Mucosa of descending colon (tissue), 3 donors: ENCODE data around the gene TRNP1. TPM values are rescaled to one million over a fixed set of nuclear protein-coding genes. Genes with fewer than 3 reads are reported as not detected.

Experiments used
- ATAC-seq: fragments of 200-7000 bp; cut with Tn5 transposase; one replicate; pipeline ENCODE4 v1.9.1; 2020; ENCODE audit warnings: mild to moderate bottlenecking, moderate library complexity
- DNase-seq, 3 donors: peaks; one replicate each; pipeline ENCODE4 v3.0.0-alpha.2; 2020
- H3K36me3 ChIP-seq: fragments of 200-600 bp; one replicate; pipeline ENCODE4 v1.8.0; 2021; ENCODE audit warnings: low read depth, mild to moderate bottlenecking
- H3K4me1 ChIP-seq: fragments of 200-600 bp; one replicate; pipeline ENCODE4 v1.8.0; 2021; ENCODE audit warnings: low read depth, mild to moderate bottlenecking
- H3K4me3 ChIP-seq: fragments of 200-600 bp; one replicate; pipeline ENCODE4 v1.8.0; 2021; ENCODE audit warnings: mild to moderate bottlenecking
- H3K9me3 ChIP-seq: fragments of 200-600 bp; one replicate; pipeline ENCODE4 v1.8.0; 2021; ENCODE audit warnings: mild to moderate bottlenecking
- CTCF ChIP-seq: fragments of 200-600 bp; IDR thresholded peaks from one replicate; pipeline ENCODE4 v1.8.0; 2022; ENCODE audit warnings: antibody characterized with exemption, mild to moderate bottlenecking
- intact Hi-C, 2 donors: fragments of 100-400 bp; cut with DNase I in 1 of 2; cut with micrococcal nuclease in 1 of 2; formaldehyde crosslinking; loops; one replicate each; pipeline versions ENCODE4 v1.11.0 to v1.11.1; 2022; cut with DNase I, micrococcal nuclease
- total RNA-seq, 3 donors: library from RNA; stranded (reverse); fragmentation: NEBNext Ultra II Directional in 2 of 3; extraction: Animal tissue kit (Norgen Biotek cat#: 25700) in 2 of 3; gene quantifications; one replicate each; pipeline versions ENCODE4 v1.2.1 to v1.2.4, GENCODE V29; 2021 to 2023
- donor health status: DM: no; HTN: no; CAD: no; lungs with moderate emphysema.
- donor health status: DM: no; HTN: no; CAD: no.
- donor health status: DM: no; HTN: yes; CAD: no.

Gene TRNP1
- total RNA-seq, 3 donors from 2014 or later: 1.0 to 16.8 (median 3.0) TPM

GRCh38 chr1:26994787-26995517, 1.5 kb downstream of the TRNP1 start:
- H3K9me3 ChIP-seq: no peaks in the 10 kb centered on the region
- no peak for DNase-seq
- peaks cover 15% of the 10 kb centered on the region for H3K4me1 ChIP-seq
- no peak for ATAC-seq
- no peaks in the 10 kb centered on the region for H3K36me3 ChIP-seq
- no peak overlapping the region for H3K4me3 ChIP-seq
- intact Hi-C loops: loop anchor here (10.0 kb wide), 2 partner anchors 50 to 100 kb away; no protein-coding TSS in a partner anchor
- no peak for TF ChIP-seq CTCF

- H3K36me3 ChIP-seq: no peaks in the 10 kb centered on the region
- H3K9me3 ChIP-seq: no peaks in the 10 kb centered on the region
- no peak for ATAC-seq
- peaks cover 15% of the 10 kb centered on the region for H3K4me1 ChIP-seq
- no peak for DNase-seq
- intact Hi-C loops: loop anchor here (10.0 kb wide), 2 partner anchors 49 to 99 kb away; no protein-coding TSS in a partner anchor
- TF ChIP-seq CTCF: no peak
- H3K4me3 ChIP-seq: no peak overlapping the region
Measured at GRCh38 chr1:26996024-26996423, 2.5 kb downstream of the TRNP1 start.

GRCh38 chr1:26996665-26997064, 3.2 kb downstream of the TRNP1 start:
- TF ChIP-seq CTCF: no peak
- H3K4me3 ChIP-seq: no peak overlapping the region
- H3K36me3 ChIP-seq: no peaks in the 10 kb centered on the region
- intact Hi-C loops: loop anchor here (10.0 kb wide), 2 partner anchors 48 to 98 kb away; no protein-coding TSS in a partner anchor
- H3K9me3 ChIP-seq: no peaks in the 10 kb centered on the region
- ATAC-seq (no peak), DNase-seq (no peak)
- peaks cover 15% of the 10 kb centered on the region for H3K4me1 ChIP-seq

- Histone ChIP-seq H3K9me3 (no peaks in the 10 kb centered on the region), H3K4me3 (no peak overlapping the region), H3K36me3 (no peaks in the 10 kb centered on the region), H3K4me1 (peaks cover 8% of the 10 kb centered on the region)
- no peak for TF ChIP-seq CTCF
- intact Hi-C loops: loop anchor here (10.0 kb wide), 2 partner anchors 46 to 96 kb away; no protein-coding TSS in a partner anchor
- no peak for DNase-seq
- no peak for ATAC-seq
Measured at GRCh38 chr1:26998429-26999300, 5.2 kb downstream of the TRNP1 start.

- Histone ChIP-seq H3K9me3 (no peaks in the 10 kb centered on the region), H3K4me1 (peaks cover 6% of the 10 kb centered on the region), H3K36me3 (no peaks in the 10 kb centered on the region), H3K4me3 (no peak overlapping the region)
- ATAC-seq (peak; percentile 32), DNase-seq (no peak)
- intact Hi-C loops: loop anchor here (10.0 kb wide), 2 partner anchors 45 to 95 kb away; no protein-coding TSS in a partner anchor
- TF ChIP-seq CTCF: no peak
Measured at GRCh38 chr1:26999440-26999987, 6.0 kb downstream of the TRNP1 start.
